Right lobe of liver (tissue), 4 donors: ENCODE data around the gene DPP6.

Experiments
- POLR2A ChIP-seq: fragments of 450-650 bp; IDR thresholded peaks from one replicate; pipeline ENCODE4 v1.6.1; 2017; ENCODE audit warnings: antibody characterized with exemption, mild to moderate bottlenecking
- TF ChIP-seq, protein P1 (sequence below), 4 donors: fragments of 200-600 bp in 3 of 4; fragments of 450-650 bp in 1 of 4; IDR thresholded peaks; one replicate each; pipeline versions ENCODE4 v1.5.1 to v1.8.0; 2016 to 2022; ENCODE audit warnings: antibody characterized with exemption in 4 of 4, mild to moderate bottlenecking in 2 of 4
- donor health status: DM: no; HTN: no; CAD: no.
- donor health status: DM: no; HTN: no; CAD: no.
- donor health status: DM: no; HTN: yes; CAD: no.

DNA sequence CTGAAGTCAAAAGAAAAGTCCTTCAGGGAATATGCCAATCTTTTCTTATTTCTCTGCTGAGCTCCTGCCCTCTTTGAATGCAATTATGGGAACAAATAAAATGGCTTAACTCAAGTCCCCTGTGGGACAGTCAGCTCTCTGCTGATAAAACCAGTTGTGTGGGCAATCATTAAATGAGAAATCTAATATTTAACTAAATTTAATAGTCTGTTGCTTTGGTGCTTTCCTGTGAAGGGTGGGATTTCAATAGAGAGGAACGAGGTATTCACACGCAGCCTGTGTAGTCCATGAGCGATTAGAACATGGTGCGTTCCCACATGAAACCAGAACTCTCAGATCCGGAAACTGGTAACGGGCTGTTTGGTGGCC is 812.3 kb downstream of the DPP6 start:
- TF ChIP-seq, protein P1, sequence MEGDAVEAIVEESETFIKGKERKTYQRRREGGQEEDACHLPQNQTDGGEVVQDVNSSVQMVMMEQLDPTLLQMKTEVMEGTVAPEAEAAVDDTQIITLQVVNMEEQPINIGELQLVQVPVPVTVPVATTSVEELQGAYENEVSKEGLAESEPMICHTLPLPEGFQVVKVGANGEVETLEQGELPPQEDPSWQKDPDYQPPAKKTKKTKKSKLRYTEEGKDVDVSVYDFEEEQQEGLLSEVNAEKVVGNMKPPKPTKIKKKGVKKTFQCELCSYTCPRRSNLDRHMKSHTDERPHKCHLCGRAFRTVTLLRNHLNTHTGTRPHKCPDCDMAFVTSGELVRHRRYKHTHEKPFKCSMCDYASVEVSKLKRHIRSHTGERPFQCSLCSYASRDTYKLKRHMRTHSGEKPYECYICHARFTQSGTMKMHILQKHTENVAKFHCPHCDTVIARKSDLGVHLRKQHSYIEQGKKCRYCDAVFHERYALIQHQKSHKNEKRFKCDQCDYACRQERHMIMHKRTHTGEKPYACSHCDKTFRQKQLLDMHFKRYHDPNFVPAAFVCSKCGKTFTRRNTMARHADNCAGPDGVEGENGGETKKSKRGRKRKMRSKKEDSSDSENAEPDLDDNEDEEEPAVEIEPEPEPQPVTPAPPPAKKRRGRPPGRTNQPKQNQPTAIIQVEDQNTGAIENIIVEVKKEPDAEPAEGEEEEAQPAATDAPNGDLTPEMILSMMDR (IDR thresholded peaks at IDR 0.05) = no peak
- no peak for TF ChIP-seq POLR2A
